Measurements from ENCODE around the gene CDX4. TPM values are rescaled to one million over a fixed set of nuclear protein-coding genes. Genes with fewer than 3 reads are reported as not detected.

Gene CDX4
- total RNA-seq (not detected), polyA plus RNA-seq (not detected)

DNA sequence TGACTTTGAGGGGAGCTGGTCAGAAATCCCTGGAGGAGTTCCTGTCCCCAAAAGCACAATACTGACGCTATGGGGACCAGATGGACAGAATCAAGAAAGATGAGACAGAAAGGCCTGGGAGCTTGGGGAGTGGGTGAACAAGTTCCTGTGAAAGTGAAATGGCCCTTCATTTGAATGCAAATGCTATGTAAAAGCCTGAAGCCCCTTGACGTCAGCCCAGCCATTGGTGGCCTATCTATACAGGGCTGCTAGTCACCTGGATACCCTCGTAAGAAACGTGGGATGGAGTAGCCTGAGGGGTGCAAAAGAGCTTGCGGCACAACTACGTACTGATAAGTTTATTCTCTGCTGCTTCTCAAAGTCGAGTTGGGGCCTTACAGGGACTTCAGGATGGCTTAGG, at the start of gene CDX4:
TSS of gene CDX4 (plus strand) at position 223 of the 400 bp plus-strand sequence. CDS start 201 bp downstream, outside the sequence.
- intact Hi-C loops (cut with DNase I): no loop called here
- Histone ChIP-seq H3K27ac (no peak within 1 kb of the TSS), H3K36me3 (no peaks in the 10 kb centered on the region), H3K4me1 (no peaks in the 10 kb centered on the region), H3K9me3 (no peaks in the 10 kb centered on the region), H3K4me3 (no peak within 1 kb of the TSS), H3K27me3 (peaks cover 0 to 41% (median 2%) of the 10 kb centered on the region in 4 donors)
- WGBS, 2 donors: 23 to 32% methylated on average over 7 of the region's 7 CpGs
- TF ChIP-seq, protein P1, sequence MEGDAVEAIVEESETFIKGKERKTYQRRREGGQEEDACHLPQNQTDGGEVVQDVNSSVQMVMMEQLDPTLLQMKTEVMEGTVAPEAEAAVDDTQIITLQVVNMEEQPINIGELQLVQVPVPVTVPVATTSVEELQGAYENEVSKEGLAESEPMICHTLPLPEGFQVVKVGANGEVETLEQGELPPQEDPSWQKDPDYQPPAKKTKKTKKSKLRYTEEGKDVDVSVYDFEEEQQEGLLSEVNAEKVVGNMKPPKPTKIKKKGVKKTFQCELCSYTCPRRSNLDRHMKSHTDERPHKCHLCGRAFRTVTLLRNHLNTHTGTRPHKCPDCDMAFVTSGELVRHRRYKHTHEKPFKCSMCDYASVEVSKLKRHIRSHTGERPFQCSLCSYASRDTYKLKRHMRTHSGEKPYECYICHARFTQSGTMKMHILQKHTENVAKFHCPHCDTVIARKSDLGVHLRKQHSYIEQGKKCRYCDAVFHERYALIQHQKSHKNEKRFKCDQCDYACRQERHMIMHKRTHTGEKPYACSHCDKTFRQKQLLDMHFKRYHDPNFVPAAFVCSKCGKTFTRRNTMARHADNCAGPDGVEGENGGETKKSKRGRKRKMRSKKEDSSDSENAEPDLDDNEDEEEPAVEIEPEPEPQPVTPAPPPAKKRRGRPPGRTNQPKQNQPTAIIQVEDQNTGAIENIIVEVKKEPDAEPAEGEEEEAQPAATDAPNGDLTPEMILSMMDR (IDR thresholded peaks at IDR 0.05): no peak
- ATAC-seq (no peak), FAIRE-seq (no peak), DNase-seq (no peak)

- Histone ChIP-seq H3K27ac (no peak overlapping the region), H3K4me1 (no peaks in the 10 kb centered on the region), H3K27me3 (peaks cover 0 to 4% (median 0%) of the 10 kb centered on the region in 4 donors), H3K4me3 (no peak overlapping the region), H3K36me3 (no peaks in the 10 kb centered on the region), H3K9me3 (no peaks in the 10 kb centered on the region)
- TF ChIP-seq, protein P1 (IDR thresholded peaks at IDR 0.05): no peak
- no peak for DNase-seq
- WGBS, 2 donors: 18 to 33% methylated on average over 2 of the region's 2 CpGs
- no peak for FAIRE-seq
- ATAC-seq: no peak
- intact Hi-C loops (cut with DNase I): no loop called here
Observed at GRCh38 chrX:73398185-73398914, 48.5 kb upstream of the CDX4 start.

- no peak for DNase-seq
- ATAC-seq: no peak
- no peaks in the 10 kb centered on the region for H3K9me3 ChIP-seq
- no peaks in the 10 kb centered on the region for H3K36me3 ChIP-seq
- no peak overlapping the region for H3K27ac ChIP-seq
- H3K4me3 ChIP-seq: no peak overlapping the region
- intact Hi-C loops (cut with DNase I): no loop called here
- TF ChIP-seq, protein P1 (IDR thresholded peaks at IDR 0.05): no peak
- no peaks in the 10 kb centered on the region for H3K4me1 ChIP-seq
- H3K27me3 ChIP-seq: peaks cover 0 to 4% (median 0%) of the 10 kb centered on the region in 4 donors
- WGBS, 2 donors: 50 to 51% methylated on average over 4 of the region's 4 CpGs
- no peak for FAIRE-seq
Observed at GRCh38 chrX:73400136-73400748, 46.6 kb upstream of the CDX4 start.

GRCh38 chrX:73401591-73402266, 45.1 kb upstream of the CDX4 start:
- FAIRE-seq: no peak
- Histone ChIP-seq H3K4me3 (no peak overlapping the region), H3K27ac (no peak overlapping the region), H3K4me1 (no peaks in the 10 kb centered on the region), H3K27me3 (peaks cover 0 to 4% (median 0%) of the 10 kb centered on the region in 4 donors), H3K9me3 (no peaks in the 10 kb centered on the region), H3K36me3 (no peaks in the 10 kb centered on the region)
- WGBS, 2 donors: 5 to 19% methylated on average over 9 of the region's 9 CpGs
- DNase-seq: no peak
- TF ChIP-seq, protein P1 (IDR thresholded peaks at IDR 0.05): no peak
- intact Hi-C loops (cut with DNase I): no loop called here
- no peak for ATAC-seq
